NK-92 (cell line): ENCODE measurements around the gene DNTTIP2.
"Not testable (repeated sequence)": the region's sequence is repeated elsewhere in the genome, so short reads cannot be mapped to it uniquely, and the experiment has no call there.

Experiments
- DNase-seq: peaks from one replicate; lab custom pipeline; 2025; ENCODE audit not compliant: unreplicated experiment; lab: John Stamatoyannopoulos, UW

The DNTTIP2 gene

GRCh38 chr1:93876244-93876643 is 2.8 kb downstream of the DNTTIP2 start:
- DNase-seq: no peak

- DNase-seq: no peak
Observed at GRCh38 chr1:93874025-93874651, 4.9 kb downstream of the DNTTIP2 start.

DNA sequence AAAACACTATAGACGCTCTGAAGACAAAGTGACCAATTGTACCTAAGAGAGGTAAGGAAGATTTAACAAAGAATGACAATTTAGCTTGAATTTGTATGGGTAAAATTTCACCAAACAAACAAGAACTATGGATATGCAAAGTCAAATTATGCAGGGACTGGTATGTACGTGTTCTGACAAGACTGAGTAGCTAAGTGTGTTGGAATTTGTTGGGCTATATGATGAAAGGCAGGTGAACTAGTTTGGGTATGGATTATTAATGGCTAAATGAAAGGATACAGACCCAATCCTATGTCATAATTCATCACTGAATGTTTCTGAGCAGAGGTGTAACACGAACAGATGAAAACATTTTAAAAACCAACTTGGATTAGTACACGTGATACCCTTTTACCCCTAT is 7.6 kb downstream of the DNTTIP2 start:
- no peak for DNase-seq

GRCh38 chr1:93869653-93870052 is 9.4 kb downstream of the DNTTIP2 start:
- DNase-seq: no peak

DNA sequence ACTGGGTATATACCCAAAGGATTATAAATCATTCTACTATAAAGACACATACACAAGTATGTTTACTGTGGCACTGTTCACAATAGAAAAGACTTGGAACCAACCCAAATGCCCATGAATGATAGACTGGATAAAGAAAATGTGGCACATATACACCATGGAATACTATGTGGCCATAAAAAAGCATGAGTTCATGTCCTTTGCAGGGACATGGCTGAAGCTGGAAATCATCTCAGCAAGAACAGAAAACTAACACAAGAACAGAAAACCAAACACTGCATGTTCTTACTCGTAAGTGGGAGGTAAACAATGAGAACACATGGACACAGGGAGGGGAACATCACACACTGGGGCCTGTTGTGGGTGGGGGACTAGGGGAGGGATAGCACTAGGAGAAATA is 10.5 kb downstream of the DNTTIP2 start:
- not testable (repeated sequence) for DNase-seq

- DNase-seq: no peak
Observed at GRCh38 chr1:93865253-93865652, 13.8 kb downstream of the DNTTIP2 start.

DNA sequence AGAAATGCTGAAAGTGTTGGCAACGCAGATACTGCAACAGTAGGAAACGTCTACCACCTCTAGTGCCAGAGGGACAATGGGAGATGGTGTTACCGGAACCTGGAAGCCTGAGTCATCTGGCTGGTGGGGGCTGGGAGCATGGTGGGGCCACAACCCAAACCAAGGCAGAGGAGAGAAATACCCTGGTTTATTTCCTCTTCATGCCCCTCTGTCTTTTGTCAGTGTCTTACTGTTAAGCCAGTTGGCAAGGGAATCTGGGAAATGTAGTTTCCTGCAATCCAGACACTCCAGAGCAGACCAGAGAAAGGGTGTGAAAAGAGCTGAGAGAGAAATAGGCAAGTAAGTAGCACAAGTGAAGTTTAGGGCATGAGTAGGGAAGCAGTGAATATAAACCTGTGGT is 14.8 kb downstream of the DNTTIP2 start:
- no peak for DNase-seq

DNA sequence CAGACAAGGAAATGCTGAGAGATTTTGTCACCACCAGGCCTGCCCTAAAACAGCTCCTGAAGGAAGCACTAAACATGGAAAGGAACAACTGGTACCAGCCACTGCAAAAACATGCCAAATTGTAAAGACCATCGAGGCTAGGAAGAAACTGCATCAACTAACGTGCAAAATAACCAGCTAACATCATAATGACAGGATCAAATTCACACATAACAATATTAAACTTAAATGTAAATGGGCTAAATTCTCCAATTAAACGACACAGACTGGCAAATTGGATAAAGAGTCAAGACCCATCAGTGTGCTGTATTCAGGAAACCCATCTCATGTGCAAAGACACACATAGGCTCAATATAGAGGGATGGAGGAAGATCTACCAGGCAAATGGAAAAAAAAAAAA is 21.4 kb downstream of the DNTTIP2 start:
- not testable (repeated sequence) for DNase-seq

- DNase-seq: not testable (repeated sequence)
Observed at GRCh38 chr1:93855983-93856382, 23.0 kb downstream of the DNTTIP2 start.

- DNase-seq: no peak
Observed at GRCh38 chr1:93853940-93854339, 25.1 kb downstream of the DNTTIP2 start.

DNA sequence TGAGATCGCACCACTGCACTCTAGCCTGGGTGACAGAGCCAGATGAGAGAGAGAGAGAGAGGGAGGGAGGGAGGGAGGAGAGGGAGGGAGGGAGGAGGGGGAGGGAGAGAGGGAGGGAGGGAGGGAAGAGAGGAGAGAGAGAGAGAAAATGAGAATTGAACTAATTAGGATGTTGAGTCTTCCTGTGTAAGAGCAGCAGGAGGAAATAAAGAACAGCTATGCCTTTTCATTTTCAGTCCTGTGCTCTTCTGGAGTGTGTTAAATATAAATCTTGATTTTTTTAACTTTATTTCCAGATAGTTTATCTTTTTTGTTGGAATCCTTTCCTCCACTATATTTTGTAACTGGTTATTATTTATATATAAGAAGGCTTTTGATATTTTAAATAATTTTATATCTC is 27.1 kb downstream of the DNTTIP2 start:
- DNase-seq: no peak

GRCh38 chr1:93851327-93851712 is 27.7 kb downstream of the DNTTIP2 start:
- DNase-seq: no peak

DNA sequence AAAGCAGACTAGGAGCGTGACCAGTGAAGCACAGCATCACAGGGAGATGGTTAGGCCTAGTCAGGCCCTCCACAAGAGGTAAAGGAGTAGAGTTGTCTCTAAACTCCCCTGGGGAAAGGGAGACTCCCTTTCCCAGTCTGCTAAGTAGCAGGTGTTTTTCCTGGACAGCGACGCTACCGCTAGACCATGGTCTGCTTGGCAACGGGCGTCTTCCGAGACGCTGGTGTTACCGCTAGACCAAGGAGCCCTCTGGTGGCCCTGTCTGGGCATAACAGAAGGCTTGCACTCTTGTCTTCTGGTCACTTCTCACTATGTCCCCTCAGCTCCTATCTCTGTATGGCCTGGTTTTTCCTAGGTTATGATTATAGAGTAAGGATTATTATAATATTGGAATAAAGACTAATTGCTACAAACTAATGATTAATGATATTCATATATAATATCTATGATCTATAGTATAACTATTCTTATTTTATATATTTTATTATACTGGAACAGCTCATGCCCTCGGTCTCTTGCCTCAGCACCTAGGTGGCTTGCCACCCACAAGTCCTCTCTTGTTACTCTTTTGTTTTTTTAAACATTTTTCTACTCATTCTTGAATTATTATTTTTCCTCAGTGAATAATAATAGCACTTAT is 28.2 kb downstream of the DNTTIP2 start:
- not testable (repeated sequence) for DNase-seq

- DNase-seq: no peak
Observed at GRCh38 chr1:93848350-93848883, 30.6 kb downstream of the DNTTIP2 start.

DNA sequence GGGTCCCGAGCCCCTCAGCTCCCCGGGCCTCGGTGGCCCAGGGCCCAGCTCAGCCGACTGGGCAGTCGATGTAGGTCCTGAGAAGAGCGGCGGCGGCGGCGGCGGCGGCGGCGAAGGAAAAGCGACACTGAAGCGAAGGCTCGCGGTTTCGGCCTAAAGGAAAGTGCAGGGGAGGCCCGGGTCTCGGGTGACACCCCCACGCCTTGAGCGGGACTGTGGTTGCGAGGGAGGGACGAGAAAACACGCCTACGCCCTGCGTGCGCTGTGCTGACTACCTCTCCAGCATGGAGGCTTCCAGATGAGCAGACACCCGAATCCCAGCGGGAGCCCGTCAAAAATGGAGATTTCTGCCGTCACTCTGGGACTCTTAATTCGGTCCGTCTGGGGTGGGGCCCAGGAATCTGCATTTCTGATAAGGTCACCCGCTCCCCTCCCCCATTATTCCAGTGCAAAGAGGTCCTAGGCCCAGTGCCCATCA is 31.2 kb downstream of the DNTTIP2 start:
- DNase-seq: no peak

- peak; percentile 33 for DNase-seq
Observed at GRCh38 chr1:93846992-93847810, 31.8 kb downstream of the DNTTIP2 start.

GRCh38 chr1:93846206-93846991 is 32.6 kb downstream of the DNTTIP2 start:
- DNase-seq: no peak

DNA sequence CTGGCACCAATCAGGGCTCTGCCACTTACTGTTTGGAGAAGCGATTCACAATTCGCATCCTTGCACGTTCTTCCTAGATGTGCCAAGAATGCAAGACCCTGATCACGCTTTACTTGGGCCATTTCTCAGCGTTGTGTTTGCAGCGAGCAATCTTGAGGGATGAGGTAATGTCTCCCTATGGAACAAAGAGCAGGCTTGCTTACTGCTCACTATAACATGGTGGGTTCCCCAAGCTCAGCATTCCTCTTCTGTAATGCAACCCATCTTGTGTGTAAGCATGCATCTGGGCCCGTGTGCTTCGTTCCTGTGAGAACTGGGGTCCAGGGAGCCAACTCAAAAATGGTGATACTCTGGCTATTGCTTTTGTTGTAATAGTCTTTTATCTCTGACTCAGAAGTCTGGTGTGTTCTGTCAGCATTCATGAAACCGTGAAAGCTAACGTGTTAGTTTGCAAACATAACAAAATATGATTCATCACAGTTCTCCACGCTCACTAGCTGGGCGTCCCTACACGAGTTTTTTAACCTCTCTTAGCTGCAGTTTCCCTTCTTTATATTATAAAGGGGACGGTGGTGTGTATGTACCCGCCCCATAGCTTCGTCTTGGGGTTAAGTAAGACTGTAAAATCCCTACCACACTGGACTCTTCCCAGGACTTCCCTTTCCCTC is 33.3 kb downstream of the DNTTIP2 start:
- no peak for DNase-seq

DNA sequence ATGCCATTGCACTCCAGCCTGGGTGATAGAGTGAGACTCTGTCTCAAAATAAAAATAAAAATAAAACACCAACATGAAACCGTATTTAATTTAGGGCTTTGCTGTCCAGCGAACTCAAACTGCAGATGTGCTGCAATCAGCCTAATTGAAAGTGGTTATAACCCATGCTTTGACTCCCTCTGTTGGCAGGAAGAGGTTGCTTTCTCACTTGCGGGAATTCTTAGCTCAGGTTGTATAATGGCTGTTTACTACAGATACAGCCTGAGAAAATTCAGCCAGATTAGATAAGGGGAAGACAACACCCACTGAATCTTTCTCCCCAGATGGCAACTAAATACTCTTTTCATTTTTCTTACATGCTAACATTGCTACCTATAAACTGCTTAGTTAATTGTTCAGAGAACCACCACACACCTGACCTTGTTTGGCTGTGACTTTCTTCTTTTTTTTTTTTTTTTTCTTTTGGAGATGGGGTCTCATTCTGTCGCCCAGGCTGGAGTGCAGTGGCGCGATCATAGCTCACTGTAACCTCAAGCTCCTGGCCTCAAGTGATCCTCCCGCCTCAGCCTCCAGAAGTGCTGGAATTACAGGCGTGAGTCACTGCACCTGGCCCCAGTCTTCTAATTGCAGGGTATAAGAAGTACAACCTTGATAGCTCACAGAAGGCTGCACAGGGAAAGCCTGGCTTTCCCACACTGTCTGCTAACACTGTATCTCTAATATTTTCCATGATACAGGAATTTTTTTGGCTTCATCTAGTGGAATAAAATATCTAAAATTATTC is 34.6 kb downstream of the DNTTIP2 start:
- DNase-seq: no peak
